ENCODE data around the gene RASGRF2.

GRCh38 chr5:81035522-81035921 is 75.4 kb downstream of the RASGRF2 start:
- TF ChIP-seq CTCF (conservative IDR thresholded peaks at IDR 0.05; ENCODE audit: low read length) (no peak), EZH2phosphoT487 (IDR thresholded peaks at IDR 0.05; ENCODE audit: borderline replicate concordance, low read depth, low read length) (no peak)
